Measurements from ENCODE around the gene ZNF726.

The ZNF726 gene

DNA sequence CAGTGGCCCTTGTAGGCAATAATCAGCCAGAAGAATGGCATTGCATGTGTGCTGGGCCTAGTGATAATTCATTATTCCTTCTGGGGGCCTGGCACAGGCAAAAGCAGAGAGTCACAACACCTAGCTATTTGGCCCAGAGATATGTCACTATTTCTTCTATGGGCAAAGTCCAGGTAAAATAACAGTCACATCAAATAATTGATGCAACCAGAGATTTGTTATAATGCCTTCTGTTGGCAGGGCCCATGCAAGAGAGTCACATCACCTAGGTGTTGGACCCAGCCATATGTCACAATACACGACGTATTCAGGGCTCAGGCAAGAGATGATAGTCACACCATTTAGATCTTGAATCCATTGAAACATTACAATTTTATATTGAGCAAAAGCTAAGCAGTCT is 66.1 kb downstream of the ZNF726 start:
- H3K27me3 ChIP-seq, result no peaks in the 10 kb centered on the region
- H3K4me1 ChIP-seq (ENCODE audit: control insufficient read depth in 1 of 2, insufficient read depth in 1 of 2, low read depth in 1 of 2, low read length in 1 of 2), result no peaks in the 10 kb centered on the region
- TF ChIP-seq, protein P1, sequence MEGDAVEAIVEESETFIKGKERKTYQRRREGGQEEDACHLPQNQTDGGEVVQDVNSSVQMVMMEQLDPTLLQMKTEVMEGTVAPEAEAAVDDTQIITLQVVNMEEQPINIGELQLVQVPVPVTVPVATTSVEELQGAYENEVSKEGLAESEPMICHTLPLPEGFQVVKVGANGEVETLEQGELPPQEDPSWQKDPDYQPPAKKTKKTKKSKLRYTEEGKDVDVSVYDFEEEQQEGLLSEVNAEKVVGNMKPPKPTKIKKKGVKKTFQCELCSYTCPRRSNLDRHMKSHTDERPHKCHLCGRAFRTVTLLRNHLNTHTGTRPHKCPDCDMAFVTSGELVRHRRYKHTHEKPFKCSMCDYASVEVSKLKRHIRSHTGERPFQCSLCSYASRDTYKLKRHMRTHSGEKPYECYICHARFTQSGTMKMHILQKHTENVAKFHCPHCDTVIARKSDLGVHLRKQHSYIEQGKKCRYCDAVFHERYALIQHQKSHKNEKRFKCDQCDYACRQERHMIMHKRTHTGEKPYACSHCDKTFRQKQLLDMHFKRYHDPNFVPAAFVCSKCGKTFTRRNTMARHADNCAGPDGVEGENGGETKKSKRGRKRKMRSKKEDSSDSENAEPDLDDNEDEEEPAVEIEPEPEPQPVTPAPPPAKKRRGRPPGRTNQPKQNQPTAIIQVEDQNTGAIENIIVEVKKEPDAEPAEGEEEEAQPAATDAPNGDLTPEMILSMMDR (IDR thresholded peaks at IDR 0.05), result no peak
- no peak overlapping the region for H3K27ac ChIP-seq
- no peaks in the 10 kb centered on the region for H3K9me3 ChIP-seq
- no peaks in the 10 kb centered on the region for H3K36me3 ChIP-seq
- H3K4me3 ChIP-seq (ENCODE audit: low read depth in 1 of 2, low read length in 1 of 2), result no peak overlapping the region

DNA sequence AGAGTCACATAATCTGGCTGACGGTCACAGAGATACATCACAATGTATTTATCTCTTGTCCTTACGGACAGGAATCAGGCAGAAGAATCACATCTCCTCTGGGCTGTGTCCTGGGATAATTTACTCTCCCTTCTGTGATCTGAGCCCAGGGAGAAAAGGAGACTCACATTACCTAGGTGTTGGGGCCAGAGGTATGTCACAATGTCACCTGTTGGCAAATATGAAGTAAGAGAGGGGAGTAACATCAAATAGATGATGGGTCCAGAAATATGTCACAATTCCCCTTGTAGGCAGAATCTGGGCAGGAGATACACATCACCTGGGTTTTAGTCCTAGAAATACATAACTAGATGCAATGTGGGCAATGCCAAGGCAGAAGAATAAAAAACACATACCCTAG is 67.2 kb downstream of the ZNF726 start:
- Histone ChIP-seq H3K4me1 (ENCODE audit: control insufficient read depth in 1 of 2, insufficient read depth in 1 of 2, low read depth in 1 of 2, low read length in 1 of 2) (no peaks in the 10 kb centered on the region), H3K9me3 (no peaks in the 10 kb centered on the region), H3K36me3 (no peaks in the 10 kb centered on the region), H3K27me3 (no peaks in the 10 kb centered on the region), H3K4me3 (ENCODE audit: low read depth in 1 of 2, low read length in 1 of 2) (no peak overlapping the region), H3K27ac (no peak overlapping the region)
- TF ChIP-seq, protein P1 (IDR thresholded peaks at IDR 0.05), result no peak

DNA sequence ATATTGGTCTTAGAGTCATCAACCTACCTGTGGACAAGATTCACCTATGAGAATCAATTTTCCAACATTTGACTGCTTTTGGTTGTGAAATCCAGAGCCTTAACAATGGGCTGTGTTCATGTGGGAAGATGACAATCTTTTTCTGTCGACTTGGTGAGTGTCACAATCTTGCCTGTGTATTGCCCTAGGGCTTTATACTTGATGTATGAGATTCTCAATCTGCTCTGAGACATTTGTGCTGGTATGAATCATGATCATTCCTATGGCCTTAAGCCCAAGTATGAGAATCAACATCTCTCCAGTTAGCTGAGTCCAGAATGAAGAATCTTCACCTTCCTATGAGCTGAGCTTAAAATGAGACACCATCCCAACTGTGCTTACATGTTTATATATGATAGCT is 68.7 kb downstream of the ZNF726 start:
- H3K36me3 ChIP-seq, result no peaks in the 10 kb centered on the region
- H3K9me3 ChIP-seq, result no peaks in the 10 kb centered on the region
- no peaks in the 10 kb centered on the region for H3K4me1 ChIP-seq (ENCODE audit: control insufficient read depth in 1 of 2, insufficient read depth in 1 of 2, low read depth in 1 of 2, low read length in 1 of 2)
- no peak overlapping the region for H3K27ac ChIP-seq
- H3K4me3 ChIP-seq (ENCODE audit: low read depth in 1 of 2, low read length in 1 of 2), result no peak overlapping the region
- TF ChIP-seq, protein P1 (IDR thresholded peaks at IDR 0.05), result no peak
- no peaks in the 10 kb centered on the region for H3K27me3 ChIP-seq
